Transverse colon (tissue), 4 donors: Measurements from ENCODE around the gene PDE4D. TPM values are rescaled to one million over a fixed set of nuclear protein-coding genes. Genes with fewer than 3 reads are reported as not detected.
"Not testable (repeated sequence)": the region's sequence is repeated elsewhere in the genome, so short reads cannot be mapped to it uniquely, and the experiment has no call there.

ENCODE experiments used
- DNase-seq: peaks from one replicate; pipeline ENCODE4 v3.0.0-alpha.2; 2019
- H3K27ac ChIP-seq, 4 donors: fragments of 200-600 bp; sonication (generic); 2 replicates each; pipeline ENCODE4 v1.5.1; 2016 to 2018; ENCODE audit warnings: inconsistent platforms in 4 of 4
- H3K27me3 ChIP-seq: fragments of 200-600 bp; sonication (generic); 2 replicates; pipeline ENCODE4 v1.5.1; 2017; ENCODE audit warnings: inconsistent platforms
- H3K36me3 ChIP-seq, 4 donors: fragments of 200-600 bp; sonication (generic); 2 replicates each; pipeline ENCODE4 v1.5.1; 2017 to 2019; ENCODE audit warnings: inconsistent platforms in 4 of 4
- H3K4me1 ChIP-seq, 4 donors: fragments of 200-600 bp; sonication (generic); 2 replicates each; pipeline ENCODE4 v1.5.1; 2017 to 2020; ENCODE audit warnings: inconsistent platforms in 4 of 4
- H3K4me3 ChIP-seq, 4 donors: fragments of 200-600 bp; sonication (generic); 1 replicate in 1 of 4; 2 replicates in 3 of 4; pipeline versions ENCODE4 v1.5.1 to v1.6.1; 2017 to 2019; ENCODE audit warnings: inconsistent platforms in 4 of 4
- H3K9me3 ChIP-seq, 2 donors: fragments of 200-600 bp; sonication (generic); 2 replicates each; pipeline ENCODE4 v1.5.1; 2017 to 2019; ENCODE audit warnings: inconsistent platforms in 2 of 2
- CTCF ChIP-seq, 5 experiments: fragments of 200-600 bp in 3 of 5; fragments of 450-650 bp in 2 of 5; sonication (generic) in 3 of 5; IDR thresholded peaks; 1 replicate in 2 of 5; 2 replicates in 3 of 5; pipeline ENCODE4 v1.5.1; 2016 to 2017; ENCODE audit warnings: antibody characterized with exemption in 5 of 5, inconsistent platforms in 3 of 5, mild to moderate bottlenecking in 2 of 5, moderate library complexity in 1 of 5
- EP300 ChIP-seq: sonication (generic); formaldehyde crosslinking; IDR thresholded peaks from one replicate; pipeline ENCODE4 v1.6.1; 2017; ENCODE audit warnings: antibody characterized with exemption, low read depth
- POLR2A ChIP-seq: fragments of 450-650 bp; IDR thresholded peaks from one replicate; pipeline ENCODE4 v1.6.1; 2016; ENCODE audit warnings: antibody characterized with exemption, mild to moderate bottlenecking, moderate library complexity
- POLR2AphosphoS5 ChIP-seq, 3 donors: sonication (generic); formaldehyde crosslinking; IDR thresholded peaks; one replicate each; pipeline ENCODE4 v1.6.1; 2016; ENCODE audit warnings: antibody characterized with exemption in 3 of 3
- WGBS, 2 donors: methylation state at CpG; one replicate each; pipeline ENCODE4 v1.1.5; 2018; ENCODE audit warnings: low coverage in 1 of 2; 5-methylcytosine and 5-hydroxymethylcytosine counted together
- in situ Hi-C, 4 donors: fragments of 200-750 bp; cut with MboI; loops; one replicate each; pipeline versions ENCODE4 v1.15.0 to v1.15.1; 2017; ENCODE audit warnings: low sequenced_read_pairs in 3 of 4, low pct_ligation_motif_present in 1 of 4, low pct_unique_long_range_greater_than_20kb in 1 of 4
- intact Hi-C: fragments of 100-400 bp; cut with DNase I; formaldehyde crosslinking; loops from one replicate; pipeline ENCODE4 v1.15.1; 2023; ENCODE audit warnings: low total_unique reads
- total RNA-seq, 4 donors: library from RNA; depleted of rRNA; stranded (reverse); fragments of >200 nt; gene quantifications; one replicate each; pipeline ENCODE4 v1.1.0, GENCODE V29; 2016

Gene PDE4D
- total RNA-seq, 4 donors from 2014 or later: 47.0 to 302 (median 73.6) TPM

DNA sequence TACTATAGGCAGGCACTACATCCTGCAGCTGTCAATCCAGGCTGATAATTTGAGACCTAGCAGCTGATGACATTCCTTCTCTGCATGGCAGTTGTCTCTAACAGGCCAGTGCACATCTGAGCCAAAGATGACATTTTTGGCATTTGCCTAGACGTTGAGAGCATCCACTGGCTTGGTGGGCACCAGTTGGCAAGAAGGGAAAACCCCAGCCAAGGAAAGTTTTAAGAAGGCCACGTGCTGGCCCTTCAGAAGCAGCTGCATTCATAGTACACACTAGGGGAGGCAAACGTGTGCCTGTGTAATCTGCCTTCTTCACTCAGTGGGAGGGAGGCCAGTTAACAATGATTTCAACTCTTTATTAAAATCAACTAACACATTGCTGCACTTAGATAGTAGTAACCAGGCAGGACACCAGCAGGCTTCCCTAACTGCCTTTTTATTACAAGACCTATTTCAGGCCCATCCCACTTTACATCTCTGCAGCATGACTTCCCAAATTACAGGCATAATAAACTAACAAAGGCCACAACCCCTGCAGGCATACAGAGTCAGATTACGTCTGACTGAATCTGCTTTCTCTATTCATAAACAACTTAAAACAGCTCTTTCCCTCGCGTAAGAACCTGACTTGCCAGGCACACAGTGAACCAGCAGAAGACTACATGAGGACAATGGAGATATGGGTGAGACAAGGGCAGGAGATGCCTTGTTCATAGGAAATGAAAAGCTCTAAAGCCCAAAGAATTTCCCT lies 576.3 kb downstream of the PDE4D start:
- Histone ChIP-seq H3K36me3 (no peaks in the 10 kb centered on the region), H3K4me3 (peak overlapping the region in 1 of 4 donors; percentile 30), H3K27me3 (no peaks in the 10 kb centered on the region), H3K9me3 (no peaks in the 10 kb centered on the region), H3K4me1 (peaks cover 21 to 72% (median 40%) of the 10 kb centered on the region in 4 donors), H3K27ac (peak overlapping the region; percentile 83 to 87 (median 86))
- intact Hi-C loops (no loop called here), in situ Hi-C loops (no loop called here)
- TF ChIP-seq POLR2A (peak; percentile 14), CTCF (IDR thresholded peaks at IDR 0.05) (no peak), EP300 (peak; percentile 98), POLR2AphosphoS5 (IDR thresholded peaks at IDR 0.05) (peak; percentile 59 to 75 (median 73))
- peak; percentile 36 for DNase-seq
- 23 to 27% methylated on average over 4 to 6 of the region's 6 CpGs for WGBS, 2 donors

DNA sequence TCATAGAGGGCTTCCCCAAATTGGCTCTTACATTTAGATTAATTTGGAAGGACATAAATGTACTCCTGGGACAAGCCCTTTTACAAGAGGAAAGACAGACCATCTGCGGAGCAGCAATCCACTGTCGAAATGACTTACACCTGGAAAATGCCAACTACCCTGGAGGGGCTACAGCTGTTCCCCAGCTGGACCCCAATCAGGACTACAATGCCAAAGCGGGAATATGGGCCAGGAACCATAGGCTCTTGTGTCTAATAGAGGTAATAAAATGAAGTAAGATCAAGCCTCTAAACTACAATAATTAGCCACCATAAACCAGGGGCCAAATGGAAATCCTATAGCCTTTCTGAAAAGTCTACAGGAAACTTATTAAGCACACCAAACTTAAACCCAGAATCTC lies 581.3 kb downstream of the PDE4D start:
- Histone ChIP-seq H3K36me3 (no peaks in the 10 kb centered on the region), H3K4me1 (peaks cover 10 to 59% (median 15%) of the 10 kb centered on the region in 4 donors), H3K4me3 (no peak overlapping the region), H3K27me3 (no peaks in the 10 kb centered on the region), H3K27ac (no peak overlapping the region), H3K9me3 (no peaks in the 10 kb centered on the region)
- no peak for DNase-seq
- 72 to 94% methylated on average over 2 to 3 of the region's 3 CpGs for WGBS, 2 donors
- in situ Hi-C loops (no loop called here), intact Hi-C loops (no loop called here)
- no peak for TF ChIP-seq POLR2A
- TF ChIP-seq POLR2AphosphoS5 (IDR thresholded peaks at IDR 0.05): no peak
- no peak for TF ChIP-seq EP300
- no peak for TF ChIP-seq CTCF (IDR thresholded peaks at IDR 0.05)

DNA sequence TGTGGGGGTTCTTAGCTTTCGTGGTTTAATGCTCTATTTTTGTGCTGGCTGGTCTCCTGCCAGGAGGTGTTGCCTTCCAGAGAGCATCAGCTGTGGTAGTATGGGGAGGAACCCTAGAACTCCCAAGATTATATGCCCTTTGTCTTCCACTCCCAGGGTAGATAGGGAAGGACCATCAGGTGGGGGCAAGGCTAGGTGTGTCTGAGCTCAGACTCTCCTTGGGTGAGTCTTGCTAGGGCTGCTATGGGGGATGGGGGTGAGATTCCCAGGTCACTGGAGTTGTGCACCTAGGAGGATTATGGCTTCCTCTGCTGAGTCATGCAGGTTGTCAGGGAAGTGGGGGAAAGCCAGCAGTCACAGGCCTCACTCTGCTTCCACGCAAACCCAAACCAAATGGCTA lies 584.8 kb downstream of the PDE4D start:
- Histone ChIP-seq H3K4me1 (peaks cover 4 to 46% (median 10%) of the 10 kb centered on the region in 4 donors), H3K27ac (peak overlapping the region in 2 of 4 donors; percentile 3 to 45)
- H3K36me3 ChIP-seq, in situ Hi-C loops, intact Hi-C loops, H3K27me3 ChIP-seq, H3K4me3 ChIP-seq, H3K9me3 ChIP-seq: not testable (repeated sequence)
- 71 to 79% methylated on average over 1 to 2 of the region's 2 CpGs for WGBS, 2 donors
- peak; percentile 61 for DNase-seq

DNA sequence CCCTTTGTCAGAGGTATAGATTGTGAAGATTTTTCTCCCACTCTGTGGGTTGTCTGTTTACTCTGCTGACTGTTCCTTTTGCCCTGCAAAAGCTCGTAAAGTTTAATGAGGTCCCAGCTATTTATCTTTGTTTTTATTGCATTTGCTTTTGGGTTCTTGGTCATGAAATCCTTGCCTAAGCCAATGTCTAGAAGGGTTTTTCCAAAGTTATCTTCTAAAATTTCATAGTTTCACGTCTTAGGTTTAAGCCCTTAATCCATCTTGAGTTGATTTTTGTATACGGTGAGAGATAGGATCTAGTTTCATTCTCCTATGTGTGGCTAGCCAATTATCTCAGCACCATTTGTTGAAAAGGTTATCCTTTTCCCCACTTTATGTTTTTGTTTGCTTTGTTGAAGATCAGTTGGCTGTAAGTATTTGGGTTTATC lies 590.2 kb downstream of the PDE4D start:
- peaks cover 5 to 46% (median 8%) of the 10 kb centered on the region in 4 donors for H3K4me1 ChIP-seq
- H3K27me3 ChIP-seq, H3K36me3 ChIP-seq, H3K4me3 ChIP-seq, intact Hi-C loops, H3K9me3 ChIP-seq, DNase-seq, in situ Hi-C loops: not testable (repeated sequence)
- peak overlapping the region; percentile 32 to 59 (median 50) for H3K27ac ChIP-seq
- 30 to 39% methylated on average over 3 of the region's 3 CpGs for WGBS, 2 donors

DNA sequence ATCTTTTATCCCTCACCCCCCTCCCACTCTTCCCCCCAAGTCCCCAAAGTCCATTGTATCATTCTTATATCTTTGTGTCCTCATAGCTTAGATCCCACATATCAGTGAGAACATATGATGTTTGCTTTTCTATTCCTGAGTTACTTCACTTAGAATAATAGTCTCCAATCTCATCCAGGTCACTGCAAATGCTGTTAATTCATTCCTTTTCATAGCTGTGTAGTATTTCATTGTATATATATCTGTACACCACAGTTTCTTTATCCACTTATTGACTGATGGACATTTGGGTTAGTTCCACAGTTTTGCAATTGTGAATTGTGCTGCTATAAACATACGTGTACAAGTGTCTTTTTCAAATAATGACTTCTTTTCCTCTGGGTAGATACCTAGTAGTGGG lies 591.0 kb downstream of the PDE4D start:
- H3K27me3 ChIP-seq, in situ Hi-C loops, intact Hi-C loops, H3K36me3 ChIP-seq, H3K4me3 ChIP-seq, H3K9me3 ChIP-seq, DNase-seq: not testable (repeated sequence)
- H3K27ac ChIP-seq: peak overlapping the region; percentile 32 to 59 (median 50)
- WGBS, 2 donors: 71 to 79% methylated on average over 1 of the region's 1 CpG
- peaks cover 5 to 53% (median 10%) of the 10 kb centered on the region in 4 donors for H3K4me1 ChIP-seq
